Naive B cell (primary cell): ENCODE data around the gene DAPK2. TPM values are rescaled to one million over a fixed set of nuclear protein-coding genes. Genes with fewer than 3 reads are reported as not detected.
A peak's percentile ranks its signal among the peaks of the same experiment; 100 is the strongest.

ENCODE experiments used
- ATAC-seq, 2 donors: fragments of 150-1000 bp; cut with Tn5 transposase; 2 replicates each; pipeline ENCODE4 v1.10.0; 2021; ENCODE audit warnings: low read depth in 2 of 2, mild to moderate bottlenecking in 2 of 2, moderate library complexity in 2 of 2
- DNase-seq: peaks from one replicate; pipeline ENCODE4 v3.0.0; 2022
- H3K27ac Mint-ChIP-seq, 6 donors: one replicate each; pipeline ENCODE4 v1.8.0; 2020 to 2022; ENCODE audit warnings: mild to moderate bottlenecking in 6 of 6, mixed read lengths in 6 of 6, moderate library complexity in 5 of 6, inconsistent platforms in 2 of 6
- H3K27me3 Mint-ChIP-seq, 3 donors: one replicate each; pipeline ENCODE4 v1.8.0; 2021 to 2022; ENCODE audit warnings: mixed read lengths in 3 of 3, mild to moderate bottlenecking in 1 of 3
- H3K36me3 Mint-ChIP-seq, 2 donors: one replicate each; pipeline ENCODE4 v1.8.0; 2020 to 2022; ENCODE audit warnings: mixed read lengths in 2 of 2, inconsistent platforms in 1 of 2, mild to moderate bottlenecking in 1 of 2
- H3K4me1 Mint-ChIP-seq, 3 donors: one replicate each; pipeline ENCODE4 v1.8.0; 2020 to 2022; ENCODE audit warnings: mixed read lengths in 3 of 3, inconsistent platforms in 1 of 3, mild to moderate bottlenecking in 1 of 3, moderate library complexity in 1 of 3
- H3K4me3 Mint-ChIP-seq, 8 donors: one replicate each; pipeline ENCODE4 v1.8.0; 2020 to 2022; ENCODE audit warnings: mild to moderate bottlenecking in 8 of 8, mixed read lengths in 8 of 8, moderate library complexity in 8 of 8, inconsistent platforms in 2 of 8
- H3K9me3 Mint-ChIP-seq, 7 donors: one replicate each; pipeline ENCODE4 v1.8.0; 2020 to 2022; ENCODE audit warnings: mixed read lengths in 7 of 7, mild to moderate bottlenecking in 5 of 7, inconsistent platforms in 2 of 7, moderate library complexity in 1 of 7
- polyA plus RNA-seq, 6 donors: library from polyadenylated mRNA; unstranded; fragments of 300-500 nt; fragmentation: Illumina TruSeq; gene quantifications; one replicate each; pipeline ENCODE4 v1.2.3, GENCODE V29; 2021; ENCODE audit warnings: low read depth in 6 of 6

The DAPK2 gene
- polyA plus RNA-seq, 6 donors from 2014 or later, result 0.69 to 10.3 (median 0.96) TPM

DNA sequence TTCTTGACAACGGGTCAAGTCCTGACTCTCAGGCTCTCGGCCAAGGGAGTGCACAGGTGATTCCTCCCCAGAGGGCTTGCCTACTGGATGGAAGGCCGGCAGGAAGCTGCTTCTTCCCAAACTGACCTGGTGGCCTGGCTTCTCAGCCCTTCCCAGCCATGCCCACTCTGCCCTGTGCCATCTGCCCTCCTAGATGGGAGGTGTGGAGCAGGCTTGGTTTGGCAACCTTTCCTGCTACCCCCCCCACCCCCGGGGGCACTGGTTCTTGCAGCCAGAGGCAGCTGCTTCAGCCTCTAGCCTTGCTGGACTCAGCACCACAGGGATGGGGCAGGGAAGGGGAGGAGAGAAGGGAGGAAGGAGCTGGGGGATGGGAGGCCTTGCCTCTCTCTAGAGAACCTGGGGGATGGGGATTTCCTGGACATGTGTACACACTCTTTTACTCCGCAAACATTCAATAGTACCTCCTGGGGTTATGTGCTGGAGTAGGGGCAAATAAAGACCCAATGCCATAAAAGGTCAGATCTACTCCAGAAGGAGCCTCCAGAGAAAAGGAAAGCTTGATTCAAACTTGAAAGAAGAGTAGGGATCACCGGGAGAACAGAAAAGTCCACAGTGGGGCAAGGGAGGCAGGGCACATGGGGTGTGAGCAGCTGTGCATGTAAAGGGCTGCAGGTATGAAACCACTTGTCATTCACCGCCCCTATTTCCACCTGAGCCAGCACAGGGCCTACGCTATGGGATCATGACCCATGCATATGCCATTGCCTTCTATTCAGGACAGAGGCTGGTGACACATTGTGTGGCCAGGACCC is 4.2 kb upstream of the DAPK2 start:
- H3K27ac Mint-ChIP-seq, result no peak overlapping the region
- no peak for ATAC-seq
- H3K27me3 Mint-ChIP-seq, result peaks cover 0 to 7% (median 4%) of the 10 kb centered on the region in 3 donors
- peaks cover 0 to 4% (median 0%) of the 10 kb centered on the region in 7 donors for H3K9me3 Mint-ChIP-seq
- H3K36me3 Mint-ChIP-seq, result no peaks in the 10 kb centered on the region
- no peak for DNase-seq
- H3K4me3 Mint-ChIP-seq, result no peak overlapping the region
- peaks cover 37 to 43% (median 38%) of the 10 kb centered on the region in 3 donors for H3K4me1 Mint-ChIP-seq

DNA sequence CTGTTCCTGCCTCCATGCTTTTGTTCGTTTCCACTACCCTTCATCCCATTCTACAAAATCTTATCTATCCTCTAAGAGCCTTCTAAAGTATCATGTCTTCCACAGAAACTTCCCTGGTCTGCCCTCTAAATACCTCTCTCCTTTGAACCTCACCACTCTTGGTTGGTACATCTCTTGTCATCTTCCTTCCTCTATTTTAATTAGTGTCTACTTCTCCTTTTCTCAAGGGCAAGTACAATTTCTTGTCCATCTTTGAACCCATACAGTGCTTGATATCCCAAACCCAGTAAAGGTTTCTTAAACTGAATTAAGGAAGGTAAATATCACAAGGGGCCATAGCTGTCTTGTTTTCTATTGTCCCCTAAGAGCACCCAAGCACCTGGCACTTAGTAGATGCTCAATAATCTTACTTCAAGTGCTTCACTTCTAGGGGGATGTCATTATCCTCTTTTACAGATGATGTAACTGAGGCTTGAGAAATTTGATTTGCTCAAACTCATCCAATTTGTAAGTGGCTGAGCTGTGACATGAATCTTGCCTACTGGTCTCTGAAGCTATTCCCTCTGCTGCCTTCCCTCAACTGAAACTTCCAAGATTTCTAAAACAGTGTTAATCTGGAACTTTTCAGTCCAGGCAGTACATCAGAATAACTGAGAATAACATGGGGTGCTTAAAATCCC is 2.6 kb upstream of the DAPK2 start:
- Mint-ChIP-seq H3K4me3 (peak overlapping the region in 7 of 8 donors; percentile 18 to 80 (median 49)), H3K4me1 (peaks cover 52 to 58% (median 54%) of the 10 kb centered on the region in 3 donors), H3K27ac (peak overlapping the region in 4 of 6 donors; percentile 1 to 90 (median 10)), H3K36me3 (no peaks in the 10 kb centered on the region), H3K9me3 (peaks cover 0 to 4% (median 0%) of the 10 kb centered on the region in 7 donors), H3K27me3 (peaks cover 0 to 7% (median 4%) of the 10 kb centered on the region in 3 donors)
- peak; percentile 36 for DNase-seq
- peak; percentile 52 to 60 for ATAC-seq

GRCh38 chr15:64045774-64046420 is 388 bp downstream of the DAPK2 start:
- peaks cover 0 to 4% (median 0%) of the 10 kb centered on the region in 7 donors for H3K9me3 Mint-ChIP-seq
- H3K4me1 Mint-ChIP-seq, result peaks cover 51 to 66% (median 63%) of the 10 kb centered on the region in 3 donors
- H3K27me3 Mint-ChIP-seq, result peaks cover 0 to 4% (median 0%) of the 10 kb centered on the region in 3 donors
- DNase-seq (no peak), ATAC-seq (peak; percentile 10 to 17)
- peak overlapping the region; percentile 22 to 90 (median 78) for H3K4me3 Mint-ChIP-seq
- peak overlapping the region in 1 of 6 donors; percentile 29 for H3K27ac Mint-ChIP-seq
- no peaks in the 10 kb centered on the region for H3K36me3 Mint-ChIP-seq

- DNase-seq (no peak), ATAC-seq (no peak)
- Mint-ChIP-seq H3K27me3 (peaks cover 0 to 4% (median 0%) of the 10 kb centered on the region in 3 donors), H3K36me3 (no peaks in the 10 kb centered on the region), H3K4me1 (peaks cover 47 to 58% (median 58%) of the 10 kb centered on the region in 3 donors), H3K4me3 (peak overlapping the region; percentile 45 to 90 (median 79)), H3K9me3 (peaks cover 0 to 4% (median 0%) of the 10 kb centered on the region in 7 donors), H3K27ac (peak overlapping the region in 4 of 6 donors; percentile 64 to 84 (median 74))
Measured at GRCh38 chr15:64045101-64045435, 1.2 kb downstream of the DAPK2 start.

GRCh38 chr15:64044300-64045100 is 1.8 kb downstream of the DAPK2 start:
- H3K4me3 Mint-ChIP-seq, result peak overlapping the region; percentile 45 to 90 (median 80)
- H3K27me3 Mint-ChIP-seq, result peaks cover 0 to 4% (median 0%) of the 10 kb centered on the region in 3 donors

GRCh38 chr15:64038878-64039610 is 7.2 kb downstream of the DAPK2 start:
- no peak overlapping the region for H3K4me3 Mint-ChIP-seq
- DNase-seq, result no peak
- no peak for ATAC-seq
- no peaks in the 10 kb centered on the region for H3K27me3 Mint-ChIP-seq
- H3K36me3 Mint-ChIP-seq, result no peaks in the 10 kb centered on the region
- no peak overlapping the region for H3K27ac Mint-ChIP-seq
- no peaks in the 10 kb centered on the region for H3K9me3 Mint-ChIP-seq
- H3K4me1 Mint-ChIP-seq, result peaks cover 17 to 22% (median 20%) of the 10 kb centered on the region in 3 donors

More at GRCh38 chr15:64044300-64045100, 1.8 kb downstream of the DAPK2 start:
- H3K36me3 Mint-ChIP-seq, result no peaks in the 10 kb centered on the region
- H3K9me3 Mint-ChIP-seq, result peaks cover 0 to 4% (median 0%) of the 10 kb centered on the region in 7 donors
- DNase-seq (peak; percentile 69), ATAC-seq (peak; percentile 79 to 81)
- H3K4me1 Mint-ChIP-seq, result peaks cover 46 to 58% (median 57%) of the 10 kb centered on the region in 3 donors
- H3K27ac Mint-ChIP-seq, result peak overlapping the region; percentile 3 to 84 (median 68)

- DNase-seq (no peak), ATAC-seq (no peak)
- no peak overlapping the region for H3K27ac Mint-ChIP-seq
- no peaks in the 10 kb centered on the region for H3K9me3 Mint-ChIP-seq
- no peak overlapping the region for H3K4me3 Mint-ChIP-seq
- peaks cover 11 to 16% (median 13%) of the 10 kb centered on the region in 3 donors for H3K4me1 Mint-ChIP-seq
- no peaks in the 10 kb centered on the region for H3K27me3 Mint-ChIP-seq
- no peaks in the 10 kb centered on the region for H3K36me3 Mint-ChIP-seq
Measured at GRCh38 chr15:64037966-64038365, 8.3 kb downstream of the DAPK2 start.

- H3K36me3 Mint-ChIP-seq, result no peaks in the 10 kb centered on the region
- DNase-seq (no peak), ATAC-seq (no peak)
- peak overlapping the region in 1 of 8 donors; percentile 25 for H3K4me3 Mint-ChIP-seq
- H3K27me3 Mint-ChIP-seq, result no peaks in the 10 kb centered on the region
- no peaks in the 10 kb centered on the region for H3K9me3 Mint-ChIP-seq
- peak overlapping the region in 1 of 6 donors; percentile 72 for H3K27ac Mint-ChIP-seq
- H3K4me1 Mint-ChIP-seq, result peaks cover 6 to 16% (median 13%) of the 10 kb centered on the region in 3 donors
Measured at GRCh38 chr15:64037116-64037515, 9.2 kb downstream of the DAPK2 start.

GRCh38 chr15:64035525-64035924 is 10.8 kb downstream of the DAPK2 start:
- Mint-ChIP-seq H3K27ac (no peak overlapping the region), H3K9me3 (no peaks in the 10 kb centered on the region), H3K4me3 (no peak overlapping the region), H3K36me3 (no peaks in the 10 kb centered on the region), H3K27me3 (no peaks in the 10 kb centered on the region), H3K4me1 (peaks cover 6 to 16% (median 16%) of the 10 kb centered on the region in 3 donors)
- DNase-seq (no peak), ATAC-seq (no peak)

GRCh38 chr15:64034519-64034918 is 11.8 kb downstream of the DAPK2 start:
- peaks cover 6 to 16% (median 16%) of the 10 kb centered on the region in 3 donors for H3K4me1 Mint-ChIP-seq
- ATAC-seq (no peak), DNase-seq (no peak)
- no peaks in the 10 kb centered on the region for H3K36me3 Mint-ChIP-seq
- H3K4me3 Mint-ChIP-seq, result peak overlapping the region in 2 of 8 donors; percentile 2 to 40
- peak overlapping the region in 2 of 6 donors; percentile 5 to 83 for H3K27ac Mint-ChIP-seq
- no peaks in the 10 kb centered on the region for H3K27me3 Mint-ChIP-seq
- H3K9me3 Mint-ChIP-seq, result no peaks in the 10 kb centered on the region

GRCh38 chr15:64032329-64032728 is 14.0 kb downstream of the DAPK2 start:
- H3K36me3 Mint-ChIP-seq, result no peaks in the 10 kb centered on the region
- H3K27me3 Mint-ChIP-seq, result no peaks in the 10 kb centered on the region
- H3K4me1 Mint-ChIP-seq, result peaks cover 6 to 16% (median 16%) of the 10 kb centered on the region in 3 donors
- ATAC-seq (no peak), DNase-seq (no peak)
- H3K4me3 Mint-ChIP-seq, result peak overlapping the region in 2 of 8 donors; percentile 26 to 67
- H3K27ac Mint-ChIP-seq, result peak overlapping the region in 1 of 6 donors; percentile 0
- no peaks in the 10 kb centered on the region for H3K9me3 Mint-ChIP-seq

DNA sequence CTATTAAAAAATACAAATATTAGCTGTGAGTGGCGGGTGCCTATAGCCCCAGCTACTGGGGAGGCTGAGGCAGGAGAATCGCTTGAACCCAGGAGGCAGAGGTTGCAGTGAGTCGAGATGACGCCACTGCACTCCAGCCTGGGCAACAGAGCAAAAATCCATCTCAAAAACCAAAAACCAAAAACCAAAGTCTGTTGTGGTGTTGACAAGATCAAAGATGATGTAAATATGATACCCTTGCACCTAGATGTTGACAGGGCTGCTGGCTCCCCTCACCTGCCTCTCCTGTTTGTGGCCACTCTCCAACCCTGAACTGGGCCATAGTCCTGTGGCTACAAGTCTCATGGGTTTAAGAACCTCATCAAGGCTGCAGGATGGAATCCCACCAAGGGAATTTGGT is 16.2 kb downstream of the DAPK2 start:
- Mint-ChIP-seq H3K36me3 (no peaks in the 10 kb centered on the region), H3K27me3 (no peaks in the 10 kb centered on the region), H3K9me3 (no peaks in the 10 kb centered on the region), H3K4me1 (peaks cover 6 to 13% (median 9%) of the 10 kb centered on the region in 3 donors), H3K27ac (no peak overlapping the region), H3K4me3 (no peak overlapping the region)
- DNase-seq, result no peak
- no peak for ATAC-seq
